ENCODE data around the gene CORO2B. TPM values are rescaled to one million over a fixed set of nuclear protein-coding genes. Genes with fewer than 3 reads are reported as not detected.

The CORO2B gene
- total RNA-seq, 4 donors from 2014 or later, result 4.7 to 18.8 (median 13.7) TPM

- no peak for ATAC-seq (ENCODE audit: low FRiP score)
- DNase-seq (ENCODE audit: low spot score), result no peak
- no peak for TF ChIP-seq CTCF (IDR thresholded peaks at IDR 0.05)
These were observed 79.4 kb downstream of the CORO2B start for GRCh38 chr15:68658151-68658550.

- ATAC-seq (ENCODE audit: low FRiP score) (no peak), DNase-seq (ENCODE audit: low spot score) (no peak)
- TF ChIP-seq CTCF (IDR thresholded peaks at IDR 0.05), result no peak
These were observed 80.0 kb downstream of the CORO2B start for GRCh38 chr15:68658641-68659358.

- TF ChIP-seq CTCF (IDR thresholded peaks at IDR 0.05), result no peak
- DNase-seq (ENCODE audit: low spot score) (no peak), ATAC-seq (ENCODE audit: low FRiP score) (no peak)
These were observed 84.7 kb downstream of the CORO2B start for GRCh38 chr15:68663526-68663925.

GRCh38 chr15:68666120-68666811, 87.5 kb downstream of the CORO2B start:
- DNase-seq (ENCODE audit: low spot score) (no peak), ATAC-seq (ENCODE audit: low FRiP score) (no peak)
- TF ChIP-seq CTCF (IDR thresholded peaks at IDR 0.05), result no peak

GRCh38 chr15:68666812-68667450, 88.1 kb downstream of the CORO2B start:
- no peak for TF ChIP-seq CTCF (IDR thresholded peaks at IDR 0.05)
- DNase-seq (ENCODE audit: low spot score) (no peak), ATAC-seq (ENCODE audit: low FRiP score) (no peak)

GRCh38 chr15:68667800-68668625, 89.2 kb downstream of the CORO2B start:
- DNase-seq (ENCODE audit: low spot score), result no peak
- no peak for ATAC-seq (ENCODE audit: low FRiP score)
- TF ChIP-seq CTCF (IDR thresholded peaks at IDR 0.05), result no peak
